ENCODE data around the gene SGCG.
A peak's percentile ranks its signal among the peaks of the same experiment; 100 is the strongest.
"Not testable (repeated sequence)": the region's sequence is repeated elsewhere in the genome, so short reads cannot be mapped to it uniquely, and the experiment has no call there.

The SGCG gene

DNA sequence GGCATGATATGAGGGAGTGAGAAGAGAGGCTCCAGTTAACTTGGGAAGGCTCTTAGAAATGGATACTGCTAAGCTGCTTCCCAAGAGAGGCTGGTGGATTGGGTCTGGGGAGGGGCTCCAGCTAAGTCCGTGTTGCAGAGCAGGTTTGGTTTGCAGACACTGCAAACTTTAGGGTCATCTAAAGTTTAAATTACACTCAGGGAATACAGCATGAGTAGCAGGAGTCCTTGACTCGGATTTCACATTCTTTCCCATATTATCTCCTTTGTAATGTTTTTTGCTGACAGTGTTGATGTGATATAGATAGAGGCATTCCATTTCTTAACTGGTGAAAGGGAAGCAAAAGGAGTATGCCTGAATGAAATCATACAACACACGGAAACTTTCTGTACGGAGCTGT, 31.9 kb downstream of the SGCG start:
- DNase-seq (ENCODE audit: low spot score) = no peak

DNA sequence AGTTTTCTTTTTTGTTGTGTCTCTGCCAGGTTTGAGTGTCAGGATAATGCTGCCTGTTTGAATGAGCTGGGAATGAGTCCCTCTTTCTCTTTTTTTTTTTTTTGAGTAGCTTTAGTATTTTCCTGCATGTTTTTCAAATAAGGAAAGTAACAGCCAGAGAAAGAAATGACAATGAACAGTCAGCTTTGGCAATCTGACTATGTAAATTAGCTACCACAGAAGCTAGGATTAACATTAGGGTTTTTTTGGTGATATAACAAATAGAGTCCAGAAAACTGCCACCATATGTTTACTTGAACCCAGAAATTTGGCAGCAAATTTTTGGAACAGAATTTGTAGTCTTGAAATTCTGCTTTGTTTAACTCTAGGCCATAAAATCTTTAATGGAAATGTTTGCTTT, 50.5 kb downstream of the SGCG start:
- DNase-seq (ENCODE audit: low spot score) = no peak

DNA sequence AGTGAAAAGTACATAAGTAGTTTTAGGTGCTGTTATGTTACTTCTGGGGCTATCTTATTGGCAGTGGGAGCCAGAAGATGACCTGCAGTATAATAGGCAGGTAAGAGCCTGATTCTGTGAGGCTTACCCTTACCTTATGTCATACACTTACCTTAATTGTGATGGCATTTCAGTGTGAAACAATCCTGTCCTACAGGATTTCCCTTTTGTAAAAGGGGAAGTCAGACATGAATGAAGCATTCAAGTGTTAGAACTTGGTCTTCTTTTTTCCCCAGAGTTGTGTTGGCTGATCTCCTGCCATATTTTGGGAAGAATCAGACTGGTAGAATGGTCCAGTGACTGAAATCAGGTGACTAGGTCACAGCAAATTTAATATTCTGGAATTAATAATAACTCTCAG, 55.2 kb downstream of the SGCG start:
- DNase-seq (ENCODE audit: low spot score) = no peak

DNA sequence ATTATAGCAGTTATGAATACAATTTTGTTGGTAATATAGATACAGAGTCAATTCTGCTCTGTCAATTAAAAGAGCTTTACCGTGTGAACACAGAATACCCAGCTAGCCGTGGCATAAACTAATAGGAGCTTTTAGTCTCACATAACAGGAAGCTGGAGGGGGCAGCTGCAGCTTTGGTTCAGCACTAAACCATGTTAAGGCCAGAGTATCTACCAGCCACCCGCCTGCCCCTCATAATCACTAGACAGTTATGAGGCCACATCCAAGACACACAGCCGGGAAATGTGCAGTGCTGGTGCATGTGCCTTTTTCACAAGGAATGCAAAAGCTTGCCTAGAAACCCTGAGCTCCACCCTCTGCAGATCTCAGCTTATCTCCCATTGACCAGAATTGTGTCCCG, 62.3 kb downstream of the SGCG start:
- no peak for DNase-seq (ENCODE audit: low spot score)

DNA sequence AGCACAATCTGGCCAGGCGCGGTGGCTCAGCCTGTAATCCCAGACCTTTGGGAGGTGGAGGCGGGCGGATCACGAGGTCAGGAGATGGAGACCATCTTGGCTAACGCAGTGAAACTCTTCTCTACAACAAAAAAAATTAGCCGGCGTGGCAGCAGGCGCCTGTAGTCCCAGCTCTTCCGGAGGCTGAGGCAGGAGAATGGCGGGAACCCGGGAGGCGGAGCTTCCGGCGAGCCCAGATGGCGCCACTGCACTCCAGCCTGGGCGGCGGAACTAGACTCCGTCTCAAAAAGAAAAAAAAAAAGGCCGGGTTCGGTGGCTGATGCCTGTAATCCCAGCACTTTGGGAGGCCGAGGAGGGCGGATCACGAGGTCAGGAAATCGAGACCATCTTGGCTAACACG, 67.6 kb downstream of the SGCG start:
- DNase-seq (ENCODE audit: low spot score) = not testable (repeated sequence)

DNA sequence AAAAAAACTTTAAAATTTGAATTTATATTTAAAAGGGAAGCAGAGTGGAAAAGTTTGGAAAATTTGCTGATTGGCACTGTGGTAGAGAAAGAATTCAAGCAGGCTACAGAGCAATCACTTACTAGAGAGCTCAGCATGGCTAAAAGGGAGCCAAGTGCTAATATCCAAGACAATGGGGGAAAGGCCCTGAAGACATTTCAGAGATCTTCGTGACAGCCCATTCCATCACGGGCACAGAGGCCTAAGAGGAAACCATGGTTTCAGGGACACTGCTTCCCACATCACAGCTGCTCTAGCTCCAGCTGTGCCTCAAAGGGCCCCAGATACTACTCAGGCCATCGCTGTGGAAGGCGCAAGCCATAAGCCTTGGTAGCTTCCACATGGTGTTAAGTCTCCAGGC, 73.7 kb downstream of the SGCG start:
- no peak for DNase-seq (ENCODE audit: low spot score)

DNA sequence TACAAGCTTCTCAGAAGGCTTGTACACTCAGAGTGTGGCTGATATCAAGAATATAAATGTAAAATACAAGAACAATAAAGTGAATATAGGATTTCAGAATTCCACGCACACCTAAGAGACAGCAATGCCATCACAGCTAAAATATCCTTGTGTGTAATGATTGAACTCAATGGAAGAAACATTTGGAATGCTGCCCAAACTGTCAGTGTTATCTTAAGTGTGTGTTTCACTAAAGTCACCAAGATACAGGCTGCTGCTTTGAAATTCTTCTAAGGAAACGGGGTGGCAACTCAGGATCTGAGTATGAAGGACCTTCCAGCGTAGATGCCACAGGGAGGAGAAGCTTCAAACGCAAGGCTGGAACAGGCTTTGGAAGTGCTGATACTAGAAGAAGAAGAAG, 86.8 kb downstream of the SGCG start:
- DNase-seq (ENCODE audit: low spot score) = no peak

DNA sequence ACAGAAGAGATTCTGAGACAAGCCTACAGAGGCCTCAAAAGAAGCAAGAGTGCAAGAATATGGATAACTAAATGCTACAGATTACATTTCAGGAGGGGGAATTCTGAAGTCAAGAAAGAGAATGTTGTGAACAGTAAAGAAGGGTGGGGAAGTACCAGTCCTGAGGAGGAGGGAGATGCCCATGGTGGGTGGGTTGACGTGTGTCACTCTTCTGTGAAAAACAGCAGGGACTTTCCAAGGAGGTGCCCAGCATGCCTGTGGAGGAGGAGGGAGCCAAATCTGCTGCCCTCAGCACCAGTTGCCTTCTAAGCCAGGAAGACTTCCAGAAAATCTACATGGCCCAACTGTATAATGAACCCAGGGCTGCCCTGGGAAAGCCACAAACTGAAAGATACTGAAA, 87.7 kb downstream of the SGCG start:
- DNase-seq (ENCODE audit: low spot score) = no peak

DNA sequence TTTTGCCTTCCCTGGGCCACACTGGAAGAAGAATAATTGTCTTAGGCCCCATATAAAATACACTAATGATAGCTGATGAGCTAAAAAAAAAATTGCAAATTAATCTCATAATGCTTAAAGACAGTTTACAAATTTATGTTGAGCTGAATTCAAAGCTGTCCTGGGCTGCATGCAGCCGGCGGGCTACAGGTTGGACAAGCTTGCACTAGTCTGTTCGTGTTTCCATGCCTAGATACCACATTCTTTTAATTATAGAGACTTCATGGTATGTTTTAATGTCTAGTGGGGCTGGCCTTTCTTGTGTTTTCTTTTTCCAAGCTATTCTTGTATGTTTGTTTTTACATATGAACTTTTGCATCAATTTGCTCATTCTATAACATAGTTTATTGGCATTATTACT, 90.6 kb downstream of the SGCG start:
- no peak for DNase-seq (ENCODE audit: low spot score)

DNA sequence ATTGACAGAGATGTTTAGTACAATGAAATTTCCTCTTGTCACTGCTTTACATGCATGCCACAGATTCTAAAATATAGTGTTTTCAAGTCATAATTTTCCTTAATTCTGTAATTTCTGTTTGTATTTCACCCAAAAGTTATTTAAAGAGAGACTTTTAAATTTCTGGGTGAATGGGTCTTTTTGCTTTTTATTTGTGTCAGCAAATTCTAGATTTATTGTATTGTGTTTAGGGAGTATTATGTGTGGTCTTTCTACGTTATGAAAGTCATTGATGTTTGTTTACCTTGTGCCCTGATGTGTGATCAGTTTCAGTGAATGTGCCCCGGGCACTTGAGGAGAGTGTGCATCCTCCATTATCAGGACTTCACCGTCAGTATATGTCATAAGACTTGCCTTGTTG, 92.7 kb downstream of the SGCG start:
- DNase-seq (ENCODE audit: low spot score) = no peak

DNA sequence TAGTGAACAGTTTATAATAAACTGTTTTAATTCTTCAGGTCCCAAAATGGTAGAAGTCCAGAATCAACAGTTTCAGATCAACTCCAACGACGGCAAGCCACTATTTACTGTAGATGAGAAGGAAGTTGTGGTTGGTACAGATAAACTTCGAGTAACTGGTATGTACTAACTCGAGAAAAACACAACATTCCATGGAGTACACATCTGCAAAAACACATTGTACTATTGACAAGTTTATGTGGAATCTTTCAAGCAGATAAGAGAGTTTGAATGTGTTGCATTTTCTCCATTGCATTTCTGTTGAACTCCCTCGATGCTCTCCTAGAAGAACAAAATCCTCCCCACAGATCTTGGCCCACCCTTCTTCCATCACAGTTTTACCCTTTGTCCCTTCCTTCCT, 98.5 kb downstream of the SGCG start:
- DNase-seq (ENCODE audit: low spot score) = no peak

DNA sequence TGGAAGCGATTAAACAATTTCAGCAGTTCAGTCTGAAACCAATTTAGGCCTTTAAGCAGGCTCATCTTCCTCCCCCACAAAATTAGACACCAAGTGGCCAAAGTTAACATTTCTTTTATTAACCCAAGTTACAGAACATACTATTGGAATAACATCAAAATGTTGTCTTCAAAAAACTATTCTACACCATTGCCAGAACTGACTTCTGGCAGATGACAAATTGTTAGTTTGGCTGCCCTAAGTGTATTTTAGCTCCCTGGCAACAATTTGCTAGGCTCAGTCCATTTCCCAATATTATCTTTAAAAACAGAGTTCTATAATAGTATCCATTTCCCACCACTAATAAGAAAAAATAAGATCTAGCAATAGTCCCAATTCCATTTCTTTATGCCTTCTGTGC, 107.8 kb downstream of the SGCG start:
- peak; percentile 8 for DNase-seq (ENCODE audit: low spot score)

DNA sequence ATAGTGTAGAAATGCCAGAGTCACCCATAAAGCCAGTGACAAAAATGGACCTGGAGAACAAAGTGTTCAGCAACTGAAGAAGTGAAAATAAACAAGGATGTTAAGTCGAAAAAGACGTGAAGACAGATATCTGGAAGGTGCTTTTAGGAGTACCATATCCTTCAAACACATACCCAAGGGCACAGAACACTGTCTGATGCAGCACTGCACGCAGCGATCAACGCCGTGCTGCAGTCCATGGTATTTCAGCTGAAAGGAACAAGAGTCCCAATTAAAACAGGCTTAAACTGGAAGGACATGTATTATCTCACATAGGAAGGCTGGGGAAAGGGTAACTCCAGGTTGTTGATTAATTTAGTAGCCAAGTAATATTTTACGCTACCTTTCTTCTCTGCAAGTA, 108.2 kb downstream of the SGCG start:
- no peak for DNase-seq (ENCODE audit: low spot score)

DNA sequence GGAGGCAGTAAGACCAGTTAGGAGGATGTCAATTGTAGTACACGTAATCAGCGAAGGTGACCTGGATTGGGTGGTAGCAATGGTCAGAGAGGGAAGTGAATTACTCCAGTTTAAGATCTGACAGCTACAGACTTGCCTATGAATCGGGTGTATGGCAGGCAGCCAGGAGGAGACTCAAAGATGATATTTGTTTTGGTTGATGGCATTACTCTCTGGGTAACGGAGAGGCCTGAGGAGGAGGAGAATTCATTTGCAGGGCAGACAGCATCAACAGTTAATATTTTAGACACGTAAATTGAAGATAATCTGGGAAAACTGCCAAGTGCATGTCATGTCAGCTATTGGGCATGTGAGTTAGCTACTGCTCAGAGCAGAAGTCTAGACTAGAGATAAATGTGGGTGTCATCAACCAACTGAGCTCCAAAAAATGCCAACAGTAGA, 109.2 kb downstream of the SGCG start:
- peak; percentile 43 for DNase-seq (ENCODE audit: low spot score)

DNA sequence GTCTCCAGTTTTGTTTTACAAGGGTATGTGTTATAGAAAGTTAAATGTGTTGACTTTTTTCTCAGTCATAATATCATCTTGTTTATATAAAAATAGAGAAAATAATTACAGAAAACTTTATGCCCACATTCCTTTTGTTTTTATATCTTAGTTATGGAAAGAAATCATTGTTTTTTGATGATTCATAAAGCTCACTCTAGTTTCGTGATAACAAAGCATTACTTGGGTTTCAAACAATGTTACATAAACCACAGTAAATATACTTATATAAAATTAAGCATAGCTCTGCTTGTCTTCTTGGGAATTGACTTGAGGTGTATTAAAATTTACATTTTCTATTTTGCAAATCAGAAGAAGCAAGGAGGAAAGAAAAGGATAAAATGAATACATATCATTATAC, 111.8 kb downstream of the SGCG start:
- DNase-seq (ENCODE audit: low spot score) = no peak

DNA sequence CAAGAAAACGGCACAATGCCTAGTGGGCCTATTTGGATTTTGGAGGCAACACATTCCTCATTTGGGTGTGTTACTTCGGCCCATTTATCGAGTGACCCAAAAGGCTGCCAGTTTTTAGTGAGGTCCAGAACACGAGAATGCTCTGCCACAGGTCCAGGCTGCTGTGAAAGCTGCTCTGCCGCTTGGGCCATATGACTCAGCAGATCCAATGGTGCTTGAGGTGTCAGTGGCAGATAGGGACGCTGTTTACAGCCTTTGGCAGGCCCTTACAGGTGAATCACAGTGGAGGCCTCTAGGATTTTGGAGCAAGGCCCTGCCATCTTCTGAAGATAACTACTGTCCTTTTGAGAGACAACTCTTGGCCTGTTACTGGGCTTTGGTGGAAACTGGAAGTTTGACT, 134.1 kb downstream of the SGCG start:
- not testable (repeated sequence) for DNase-seq (ENCODE audit: low spot score)

DNA sequence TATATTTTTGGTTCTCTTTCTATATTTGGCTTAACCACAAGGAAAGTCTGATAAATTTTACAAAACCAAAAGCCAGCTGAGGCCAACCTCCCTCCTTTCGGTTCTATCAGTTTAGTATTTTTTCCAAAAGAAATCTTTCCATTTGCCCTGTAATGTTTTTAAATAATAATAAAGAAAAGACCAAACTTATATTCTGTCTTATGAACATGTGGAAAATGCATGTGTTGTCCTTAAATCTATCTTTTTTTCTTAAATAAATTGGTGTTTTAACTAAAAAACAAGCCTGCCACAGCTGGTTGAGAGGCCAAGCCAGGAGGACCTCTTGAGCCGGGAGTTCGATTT, 139.1 kb downstream of the SGCG start:
- DNase-seq (ENCODE audit: low spot score) = no peak

DNA sequence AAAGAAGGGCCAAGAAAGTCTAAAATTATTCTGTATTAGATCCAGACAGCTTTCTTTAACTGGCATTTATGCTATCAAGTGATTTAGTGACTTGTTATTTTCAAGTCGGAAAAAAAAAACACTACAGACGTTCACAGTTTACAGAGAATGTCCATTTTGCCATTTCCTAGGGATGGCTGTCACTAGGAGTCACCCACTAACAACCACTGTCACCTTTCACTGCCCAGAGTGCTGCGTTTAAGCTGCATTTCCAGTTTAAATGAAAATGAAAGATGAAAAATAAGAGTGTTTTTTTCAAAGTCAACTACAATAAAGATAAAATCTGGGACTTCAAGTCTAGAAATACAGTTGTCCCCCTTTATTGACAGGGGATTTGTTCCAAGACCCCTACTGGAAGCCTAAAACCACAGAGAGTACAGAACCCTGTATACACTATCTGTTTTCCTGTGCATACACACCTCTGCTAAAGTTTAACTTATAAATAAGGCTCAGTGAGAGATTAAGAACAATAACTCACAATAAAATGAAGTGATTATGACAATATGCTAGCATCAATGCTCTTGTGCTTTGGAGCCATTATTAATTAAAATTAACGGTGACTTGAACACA, 140.3 kb downstream of the SGCG start:
- no peak for DNase-seq (ENCODE audit: low spot score)

DNA sequence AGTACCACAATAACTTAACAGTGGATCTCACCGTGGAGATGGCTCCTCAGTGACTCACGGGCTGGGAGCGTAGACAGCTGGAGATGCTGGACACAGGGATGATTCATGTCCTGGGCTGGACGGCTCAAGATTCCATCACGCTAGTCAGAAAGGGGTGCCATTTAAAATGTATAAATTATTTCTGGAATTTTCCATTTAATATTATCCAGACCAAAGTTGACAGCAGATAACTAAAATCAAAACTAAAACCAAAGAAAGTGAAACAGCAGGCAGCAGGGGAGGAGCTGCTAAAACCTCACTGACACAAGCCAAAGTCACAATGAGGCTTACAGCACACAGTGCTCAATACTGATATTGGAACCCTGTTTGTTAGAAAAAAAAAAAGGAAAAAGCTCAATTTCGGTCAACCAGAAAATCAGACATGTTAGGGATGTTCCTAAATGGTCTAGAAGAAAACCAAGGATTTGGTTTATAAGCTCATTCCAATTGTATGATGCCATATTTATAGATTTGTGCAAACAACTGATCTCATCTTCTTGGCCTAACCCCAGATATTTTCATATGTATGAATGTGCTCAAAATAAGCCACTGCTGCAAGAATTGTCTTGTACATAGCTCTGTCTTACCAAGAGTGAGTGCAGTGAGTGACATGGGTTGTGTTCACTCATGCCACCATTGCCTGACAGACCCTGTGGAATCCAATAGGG, 140.9 kb downstream of the SGCG start:
- peak; percentile 88 for DNase-seq (ENCODE audit: low spot score)

DNA sequence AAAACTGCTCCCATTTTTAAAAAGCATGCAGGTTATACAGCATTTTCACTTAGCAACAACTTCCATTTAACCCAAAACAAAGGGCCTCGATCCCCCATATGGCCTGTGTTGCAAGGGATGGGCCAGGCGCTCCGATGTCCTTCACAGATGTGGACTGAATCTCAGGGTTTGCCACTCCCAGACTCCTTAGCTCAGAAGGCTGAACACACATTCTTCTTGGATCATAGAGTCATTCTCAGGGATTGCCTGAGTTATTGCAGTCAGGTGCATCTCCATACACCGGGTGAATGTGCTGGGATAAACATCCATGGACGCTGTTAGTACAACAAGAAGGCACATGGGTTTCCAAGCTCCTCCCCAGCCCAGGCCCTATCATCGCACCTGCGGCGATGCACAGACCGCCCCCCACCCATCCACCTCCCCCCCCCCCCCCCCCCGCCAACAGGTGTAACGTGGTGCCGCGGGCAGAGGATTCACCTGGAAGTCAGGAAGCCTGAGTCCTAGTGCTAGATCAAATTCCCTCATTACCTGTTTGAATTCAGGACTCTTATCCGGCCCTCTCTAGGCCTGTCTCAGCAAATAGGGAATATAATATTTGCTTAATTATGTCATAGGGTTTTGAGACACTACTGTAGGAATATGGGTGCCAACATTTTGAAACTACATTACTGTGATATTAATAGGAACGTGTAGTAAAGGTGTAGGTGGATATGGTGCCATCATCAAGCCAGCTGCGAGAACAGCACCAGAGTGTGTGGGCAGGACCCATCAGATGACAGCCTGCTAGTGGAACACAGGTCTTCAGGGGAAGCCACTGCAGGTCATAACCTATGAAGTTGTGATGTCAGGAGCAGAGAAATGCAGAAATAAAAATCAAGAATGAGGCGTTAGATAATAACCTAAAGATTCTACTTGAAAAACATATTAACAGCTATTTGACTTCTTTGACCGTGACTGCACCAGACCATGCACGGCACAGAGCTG, 141.9 kb downstream of the SGCG start:
- DNase-seq (ENCODE audit: low spot score) = no peak

DNA sequence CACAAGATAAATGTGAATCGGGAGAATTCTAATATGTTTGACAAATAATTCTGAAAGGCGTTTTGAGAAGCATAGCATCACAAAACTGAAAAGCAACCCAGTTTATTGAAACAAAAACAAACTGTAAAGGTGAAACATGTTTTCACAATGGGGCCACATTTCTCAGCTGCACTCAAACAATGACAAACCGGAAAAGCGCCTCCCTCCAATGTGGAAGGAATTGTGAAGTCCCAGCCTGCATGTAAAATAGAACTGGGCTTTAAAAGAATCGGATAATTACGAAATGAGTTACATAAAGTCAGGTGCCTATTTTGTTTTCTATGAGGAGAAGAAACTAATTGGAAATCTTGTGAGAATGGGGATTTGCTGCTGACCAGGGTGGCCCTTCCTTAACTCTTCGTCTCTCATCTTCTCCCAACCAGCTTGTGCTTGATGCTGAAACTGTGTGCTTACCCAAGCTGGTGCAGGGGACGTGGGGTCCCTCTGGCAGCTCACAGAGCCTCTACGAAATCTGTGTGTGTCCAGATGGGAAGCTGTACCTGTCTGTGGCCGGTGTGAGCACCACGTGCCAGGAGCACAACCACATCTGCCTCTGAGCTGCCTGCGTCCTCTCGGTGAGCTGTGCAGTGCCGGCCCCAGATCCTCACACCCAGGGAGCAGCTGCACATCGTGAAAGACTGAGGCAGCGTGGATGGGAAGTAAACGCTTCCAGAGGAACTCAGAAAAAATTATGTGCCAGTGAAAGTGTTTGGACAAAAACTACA, 143.3 kb downstream of the SGCG start:
- DNase-seq (ENCODE audit: low spot score) = no peak

DNA sequence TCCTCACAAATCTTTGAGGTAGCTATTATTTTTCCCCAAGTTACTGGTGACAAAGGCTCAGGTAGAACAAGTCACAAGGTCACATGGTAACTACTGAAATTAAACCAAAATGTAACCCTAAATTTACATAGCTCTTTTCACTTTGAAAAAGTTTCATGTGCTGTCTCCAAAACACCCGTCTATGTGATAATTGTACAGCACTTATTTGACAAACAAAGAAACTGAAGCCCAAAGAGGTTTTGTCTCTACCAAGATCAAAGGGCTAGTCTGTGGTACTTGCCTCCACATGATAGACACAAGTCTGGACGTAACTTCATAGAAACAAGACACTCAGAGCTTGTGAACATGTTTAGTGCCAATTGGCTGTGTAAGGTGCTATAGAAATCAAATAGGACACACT, 144.4 kb downstream of the SGCG start:
- DNase-seq (ENCODE audit: low spot score) = no peak

Measured in AG08395 (cell line).